SK-MEL-5 (cell line): ENCODE results near the gene TPRG1L. TPM values are rescaled to one million over a fixed set of nuclear protein-coding genes. Genes with fewer than 3 reads are reported as not detected.

Experiments used
- DNase-seq: peaks from one replicate; pipeline ENCODE4 v3.0.0-alpha.2; 2016; ENCODE audit warnings: low read depth, low spot score
- in situ Hi-C: cut with HindIII; loops from 2 replicates; pipeline ENCODE4 v1.10.0; 2016; ENCODE audit warnings: low sequenced_read_pairs, high pct_unique_total_duplicates, low pct_unique_long_range_greater_than_20kb
- total RNA-seq: library from RNA; depleted of rRNA; stranded (reverse); fragments of >200 nt; shearing (Covaris generic); gene quantifications from 2 replicates; pipeline ENCODE4 v1.2.3, GENCODE V29; 2014; rRNA removed

TPRG1L gene
- total RNA-seq, 1 experiment from 2014 or later = 12.2 TPM

DNA sequence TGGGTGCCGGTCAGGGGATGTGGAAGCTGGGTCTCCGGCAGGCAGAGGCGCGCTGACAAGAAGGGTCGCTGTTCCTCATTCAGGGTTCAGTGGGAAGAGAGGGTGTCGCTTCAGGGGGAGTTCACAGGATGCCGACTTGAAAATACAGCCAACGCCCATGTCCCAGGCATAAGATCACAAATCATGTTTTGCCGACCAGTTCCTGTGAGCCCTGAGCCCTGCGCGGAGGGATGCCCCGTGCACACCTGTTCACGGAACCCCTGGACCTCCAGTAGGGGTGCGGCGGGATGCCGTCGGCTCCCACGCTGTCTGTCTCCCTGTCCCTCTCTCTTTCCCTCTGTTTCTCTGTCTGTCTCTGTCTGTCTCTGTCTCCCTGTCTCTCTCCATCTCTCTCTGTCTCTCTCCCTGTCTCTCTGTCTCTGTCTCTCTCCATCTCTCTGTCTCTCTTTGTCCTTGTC is 54.3 kb downstream of the TPRG1L start:
- DNase-seq = no peak
- in situ Hi-C loops = no loop called here

Other genes with a start within 250 kb of the TPRG1L start
- 0.45 and 0.58 TPM in 2 replicates for gene ARHGEF16, start 170.3 kb upstream of the TPRG1L start, total RNA-seq
- 0.90 and 3.1 TPM in 2 replicates for gene MEGF6, start 13.5 kb upstream of the TPRG1L start, total RNA-seq
- gene WRAP73, start 25.1 kb downstream of the TPRG1L start, total RNA-seq = 25.5 and 27.5 TPM in 2 replicates
- 0.32 and 0.40 TPM in 2 replicates for gene TP73, start 27.5 kb downstream of the TPRG1L start, total RNA-seq
- gene CCDC27, start 127.4 kb downstream of the TPRG1L start, total RNA-seq = 0.05 TPM in 1 of 2 replicates, not detected in the other
- 2.9 and 4.4 TPM in 2 replicates for gene SMIM1, start 147.7 kb downstream of the TPRG1L start, total RNA-seq
- gene LRRC47, start 171.5 kb downstream of the TPRG1L start, total RNA-seq = 27.9 and 40.6 TPM in 2 replicates
- gene CEP104, start 232.2 kb downstream of the TPRG1L start, total RNA-seq = 10.6 and 19.6 TPM in 2 replicates
- gene DFFB, start 232.5 kb downstream of the TPRG1L start, total RNA-seq = 8.0 and 10.0 TPM in 2 replicates